ENCODE measurements around the gene CHEK2. TPM values are rescaled to one million over a fixed set of nuclear protein-coding genes. Genes with fewer than 3 reads are reported as not detected.
A peak's percentile ranks its signal among the peaks of the same experiment; 100 is the strongest.
"Not testable (repeated sequence)": the region's sequence is repeated elsewhere in the genome, so short reads cannot be mapped to it uniquely, and the experiment has no call there.

The CHEK2 gene
- polyA plus RNA-seq, 1 donor: 21.4 TPM

DNA sequence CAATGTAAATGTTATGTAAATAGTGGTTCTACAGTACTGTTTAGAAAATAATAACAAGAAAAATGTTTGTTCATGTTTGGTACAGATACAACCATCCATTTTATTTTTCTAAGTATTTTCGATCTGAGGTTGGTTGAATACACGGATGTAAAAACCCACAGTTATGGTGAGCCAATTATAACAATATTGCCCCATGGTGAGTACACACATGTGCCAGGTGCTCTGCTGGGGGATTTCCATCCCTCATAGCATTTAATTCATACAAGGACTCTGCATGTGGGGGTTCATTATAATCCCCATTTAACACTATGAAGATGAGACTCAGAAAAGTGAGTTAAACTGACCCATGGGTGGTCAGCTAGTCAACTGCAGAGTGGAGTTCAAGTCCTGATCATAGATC, 38.7 kb downstream of the CHEK2 start:
- Histone ChIP-seq H3K27ac (ENCODE audit: low read length) (no peak overlapping the region), H3K36me3 (ENCODE audit: control insufficient read depth, insufficient read depth, low read length) (peaks cover 17% of the 10 kb centered on the region), H3K9me3 (ENCODE audit: control insufficient read depth, low read depth, low read length) (no peaks in the 10 kb centered on the region), H3K27me3 (ENCODE audit: control insufficient read depth, insufficient read depth, low read length) (no peaks in the 10 kb centered on the region), H3K4me3 (ENCODE audit: low read length) (no peak overlapping the region), H3K4me1 (ENCODE audit: control insufficient read depth, insufficient read depth, low read length) (no peaks in the 10 kb centered on the region)
- no CpG with 5 or more reads among the region's 2 CpGs for WGBS (ENCODE audit: insufficient coverage, low lambda C conversion rate)
- no peak for DNase-seq

GRCh38 chr22:28693041-28693760, 48.4 kb downstream of the CHEK2 start:
- not testable (repeated sequence) for H3K36me3 ChIP-seq (ENCODE audit: control insufficient read depth, insufficient read depth, low read length); H3K27me3 ChIP-seq (ENCODE audit: control insufficient read depth, insufficient read depth, low read length); H3K9me3 ChIP-seq (ENCODE audit: control insufficient read depth, low read depth, low read length); DNase-seq; H3K4me1 ChIP-seq (ENCODE audit: control insufficient read depth, insufficient read depth, low read length); H3K4me3 ChIP-seq (ENCODE audit: low read length); H3K27ac ChIP-seq (ENCODE audit: low read length)
- WGBS (ENCODE audit: insufficient coverage, low lambda C conversion rate): no CpG with 5 or more reads among the region's 6 CpGs

DNA sequence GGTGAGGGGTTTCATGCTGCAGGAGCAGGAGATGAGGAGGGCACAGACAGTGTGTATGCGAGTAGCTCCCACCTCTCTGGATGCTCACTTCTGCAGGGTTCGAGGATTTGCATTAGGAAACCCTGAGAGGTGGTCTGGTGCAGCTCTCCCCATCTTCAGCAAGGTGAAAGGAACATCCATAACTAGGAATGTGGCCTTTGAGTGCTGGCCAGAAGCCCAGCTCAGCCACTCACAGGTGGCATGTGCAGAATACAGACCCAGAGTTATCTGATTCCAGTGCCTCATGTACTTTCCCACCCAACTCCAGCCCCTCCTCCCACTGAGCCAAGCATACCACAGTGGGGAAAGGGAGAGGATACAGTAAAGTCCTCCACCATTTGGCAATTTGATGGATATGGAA, 51.8 kb downstream of the CHEK2 start:
- H3K4me3 ChIP-seq (ENCODE audit: low read length); DNase-seq; H3K27me3 ChIP-seq (ENCODE audit: control insufficient read depth, insufficient read depth, low read length); H3K27ac ChIP-seq (ENCODE audit: low read length); H3K36me3 ChIP-seq (ENCODE audit: control insufficient read depth, insufficient read depth, low read length); H3K9me3 ChIP-seq (ENCODE audit: control insufficient read depth, low read depth, low read length); H3K4me1 ChIP-seq (ENCODE audit: control insufficient read depth, insufficient read depth, low read length): not testable (repeated sequence)
- no CpG with 5 or more reads among the region's 2 CpGs for WGBS (ENCODE audit: insufficient coverage, low lambda C conversion rate)

- H3K36me3 ChIP-seq (ENCODE audit: control insufficient read depth, insufficient read depth, low read length); H3K27ac ChIP-seq (ENCODE audit: low read length); DNase-seq; H3K9me3 ChIP-seq (ENCODE audit: control insufficient read depth, low read depth, low read length); H3K4me1 ChIP-seq (ENCODE audit: control insufficient read depth, insufficient read depth, low read length); H3K4me3 ChIP-seq (ENCODE audit: low read length); H3K27me3 ChIP-seq (ENCODE audit: control insufficient read depth, insufficient read depth, low read length): not testable (repeated sequence)
- no CpG with 5 or more reads among the region's 4 CpGs for WGBS (ENCODE audit: insufficient coverage, low lambda C conversion rate)
These were observed 58.7 kb downstream of the CHEK2 start for GRCh38 chr22:28682966-28683365.

DNA sequence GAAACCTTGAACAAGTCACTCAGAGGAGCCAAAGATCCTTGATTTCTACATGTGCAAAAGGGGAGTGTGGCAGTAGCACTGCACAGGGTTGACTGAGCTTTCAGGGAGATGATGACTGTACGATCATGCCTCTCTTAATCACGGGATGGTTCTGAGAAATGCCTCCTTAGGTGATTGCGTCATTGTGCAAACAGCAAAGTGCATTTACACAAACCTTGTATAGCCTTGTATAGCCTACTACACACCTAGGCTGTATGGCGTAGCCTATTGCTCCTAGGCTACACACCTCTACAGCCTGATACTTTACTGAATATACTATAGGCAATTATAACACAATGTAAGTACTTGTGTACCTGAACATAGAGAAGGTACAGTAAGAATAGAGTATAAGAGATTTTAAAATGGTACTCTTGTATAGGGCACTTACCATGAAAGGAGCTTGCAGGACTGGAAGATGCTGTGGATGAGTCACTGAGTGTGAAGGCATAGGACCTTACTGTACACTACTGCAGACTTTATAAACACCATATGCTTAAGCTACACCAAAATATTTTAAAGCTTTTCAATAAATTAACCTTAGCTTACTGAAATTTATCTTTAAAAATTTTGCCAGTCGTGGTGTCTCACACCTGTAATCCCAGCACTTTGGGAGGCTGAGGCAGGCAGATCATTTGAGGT, 60.7 kb downstream of the CHEK2 start:
- H3K36me3 ChIP-seq (ENCODE audit: control insufficient read depth, insufficient read depth, low read length); H3K9me3 ChIP-seq (ENCODE audit: control insufficient read depth, low read depth, low read length); H3K4me1 ChIP-seq (ENCODE audit: control insufficient read depth, insufficient read depth, low read length); H3K4me3 ChIP-seq (ENCODE audit: low read length); H3K27me3 ChIP-seq (ENCODE audit: control insufficient read depth, insufficient read depth, low read length): not testable (repeated sequence)
- WGBS (ENCODE audit: insufficient coverage, low lambda C conversion rate): no CpG with 5 or more reads among the region's 5 CpGs
- DNase-seq: peak; percentile 79 to 88
- H3K27ac ChIP-seq (ENCODE audit: low read length): peak overlapping the region; percentile 71

DNA sequence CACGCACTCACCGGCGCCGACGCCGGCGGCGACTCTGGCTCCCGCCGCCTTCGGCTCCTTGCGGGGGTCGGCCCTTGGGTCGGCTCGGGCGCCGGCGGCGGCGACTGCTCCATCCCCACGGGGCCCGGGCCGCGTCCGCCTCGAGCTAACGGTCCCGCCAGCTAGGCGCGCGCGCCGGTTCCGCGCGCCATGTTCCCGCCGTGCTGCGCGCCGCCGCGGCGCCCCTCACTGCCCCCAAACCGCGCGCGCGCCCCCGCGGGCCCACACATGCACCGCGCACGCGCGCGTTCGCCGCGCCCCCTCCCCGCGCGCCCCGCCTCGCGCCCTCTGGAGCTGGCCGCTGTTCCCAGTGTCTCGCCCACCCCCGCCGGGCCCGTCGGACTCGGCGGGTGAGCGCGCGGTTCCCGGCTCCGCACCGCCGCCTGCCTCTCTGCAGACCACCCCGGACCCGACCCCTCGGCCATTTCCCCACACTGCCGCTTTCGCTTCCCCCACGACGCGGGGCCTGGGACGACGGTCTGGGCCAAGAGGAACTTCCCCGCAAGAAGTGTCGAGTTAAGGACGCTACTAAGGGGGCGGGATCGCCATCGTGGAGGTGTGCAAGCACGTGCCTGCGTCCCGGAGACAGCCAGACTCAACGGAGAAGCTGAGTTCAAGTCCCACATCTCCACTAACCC, 61.9 kb downstream of the CHEK2 start, which contains the start of gene TTC28:
TTC28 (minus strand) TSS at position 230 of the 677 bp plus-strand sequence; CDS start at position 113, 117 bp downstream.
- not testable (repeated sequence) for H3K4me1 ChIP-seq (ENCODE audit: control insufficient read depth, insufficient read depth, low read length); H3K36me3 ChIP-seq (ENCODE audit: control insufficient read depth, insufficient read depth, low read length); H3K27me3 ChIP-seq (ENCODE audit: control insufficient read depth, insufficient read depth, low read length); H3K9me3 ChIP-seq (ENCODE audit: control insufficient read depth, low read depth, low read length)
- no CpG with 5 or more reads among the region's 101 CpGs for WGBS (ENCODE audit: insufficient coverage, low lambda C conversion rate)
- Histone ChIP-seq H3K27ac (ENCODE audit: low read length) (peak within 1 kb of the TSS; percentile 71), H3K4me3 (ENCODE audit: low read length) (peak within 1 kb of the TSS; percentile 77)
- DNase-seq: peak; percentile 72 to 83

DNA sequence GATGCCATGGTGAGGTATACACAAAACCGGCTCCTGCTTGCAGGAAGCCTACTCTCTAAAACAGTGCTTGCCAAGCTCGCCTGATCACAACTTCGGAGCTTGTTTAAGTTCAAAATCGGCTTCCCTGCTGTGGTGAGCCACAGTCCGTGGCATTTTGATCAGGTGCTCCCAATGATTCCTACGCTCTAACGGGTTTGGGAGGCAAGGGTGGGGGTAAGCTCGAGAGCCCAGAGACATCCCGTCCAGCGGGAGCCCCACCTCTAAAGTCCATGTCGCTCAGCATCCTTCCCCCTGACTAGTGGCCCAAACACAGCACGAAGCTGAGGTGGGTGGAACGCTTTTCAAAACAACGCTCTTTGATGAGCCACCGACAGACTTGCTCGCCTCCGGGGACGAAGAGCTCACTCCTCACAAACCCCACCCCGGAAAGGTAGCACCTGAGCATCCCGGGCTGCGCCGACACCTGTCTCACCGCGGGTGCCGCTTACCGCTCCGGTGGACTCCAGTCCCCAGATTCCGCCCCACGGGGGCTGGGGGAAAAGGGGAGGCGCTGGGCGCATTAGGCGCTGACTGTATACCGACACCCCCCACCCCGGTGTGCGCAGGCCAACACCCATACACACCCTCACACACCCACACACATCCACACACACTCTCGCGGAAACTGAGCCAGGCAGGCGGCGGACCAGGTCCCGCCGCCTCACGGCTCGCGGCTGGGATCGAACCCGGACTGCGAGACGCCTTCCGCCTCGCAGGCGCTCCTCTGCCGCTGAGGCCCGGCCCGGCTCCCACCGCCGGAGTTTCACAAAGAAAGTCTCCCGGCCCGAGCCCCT, 62.6 kb downstream of the CHEK2 start:
- not testable (repeated sequence) for H3K4me1 ChIP-seq (ENCODE audit: control insufficient read depth, insufficient read depth, low read length); H3K27ac ChIP-seq (ENCODE audit: low read length); H3K9me3 ChIP-seq (ENCODE audit: control insufficient read depth, low read depth, low read length); H3K36me3 ChIP-seq (ENCODE audit: control insufficient read depth, insufficient read depth, low read length); H3K27me3 ChIP-seq (ENCODE audit: control insufficient read depth, insufficient read depth, low read length)
- peak; percentile 24 to 34 for DNase-seq
- peak overlapping the region; percentile 77 for H3K4me3 ChIP-seq (ENCODE audit: low read length)
- no CpG with 5 or more reads among the region's 58 CpGs for WGBS (ENCODE audit: insufficient coverage, low lambda C conversion rate)

GRCh38 chr22:28678170-28678569, 63.5 kb downstream of the CHEK2 start:
- DNase-seq; H3K36me3 ChIP-seq (ENCODE audit: control insufficient read depth, insufficient read depth, low read length); H3K4me3 ChIP-seq (ENCODE audit: low read length); H3K27ac ChIP-seq (ENCODE audit: low read length); H3K27me3 ChIP-seq (ENCODE audit: control insufficient read depth, insufficient read depth, low read length); H3K4me1 ChIP-seq (ENCODE audit: control insufficient read depth, insufficient read depth, low read length); H3K9me3 ChIP-seq (ENCODE audit: control insufficient read depth, low read depth, low read length): not testable (repeated sequence)
- no CpG with 5 or more reads among the region's 7 CpGs for WGBS (ENCODE audit: insufficient coverage, low lambda C conversion rate)

DNA sequence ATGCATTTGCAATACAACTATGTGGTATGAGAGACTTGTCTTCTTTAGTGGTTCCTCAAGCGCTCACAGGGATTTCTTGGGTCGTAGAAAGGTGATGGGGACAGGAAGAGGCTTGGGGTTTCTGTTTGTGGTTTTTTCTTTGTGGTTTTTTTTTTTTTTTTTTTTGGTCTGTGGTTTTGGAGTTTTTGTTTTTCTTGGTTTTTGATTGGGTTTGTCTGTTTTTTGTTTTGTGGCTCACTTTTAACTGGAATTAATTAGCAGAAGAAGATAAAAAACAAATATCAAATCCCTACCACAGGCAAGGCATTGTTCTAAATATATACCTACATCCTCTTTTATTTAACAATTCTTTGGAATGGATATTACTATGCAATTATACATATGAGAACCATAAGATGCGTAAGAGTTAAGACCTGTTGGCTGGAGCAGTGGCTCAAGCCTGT, 67.5 kb downstream of the CHEK2 start:
- DNase-seq: no peak
- no peaks in the 10 kb centered on the region for H3K4me1 ChIP-seq (ENCODE audit: control insufficient read depth, insufficient read depth, low read length)
- peaks cover 2% of the 10 kb centered on the region for H3K27me3 ChIP-seq (ENCODE audit: control insufficient read depth, insufficient read depth, low read length)
- peaks cover 2% of the 10 kb centered on the region for H3K9me3 ChIP-seq (ENCODE audit: control insufficient read depth, low read depth, low read length)
- H3K36me3 ChIP-seq (ENCODE audit: control insufficient read depth, insufficient read depth, low read length): no peaks in the 10 kb centered on the region
- no peak overlapping the region for H3K4me3 ChIP-seq (ENCODE audit: low read length)
- no peak overlapping the region for H3K27ac ChIP-seq (ENCODE audit: low read length)
- WGBS (ENCODE audit: insufficient coverage, low lambda C conversion rate): no CpG with 5 or more reads among the region's 3 CpGs

- 100% methylated on average over 1 of the region's 3 CpGs for WGBS (ENCODE audit: insufficient coverage, low lambda C conversion rate)
- Histone ChIP-seq H3K9me3 (ENCODE audit: control insufficient read depth, low read depth, low read length) (peaks cover 2% of the 10 kb centered on the region), H3K4me1 (ENCODE audit: control insufficient read depth, insufficient read depth, low read length) (no peaks in the 10 kb centered on the region), H3K27me3 (ENCODE audit: control insufficient read depth, insufficient read depth, low read length) (no peaks in the 10 kb centered on the region), H3K36me3 (ENCODE audit: control insufficient read depth, insufficient read depth, low read length) (no peaks in the 10 kb centered on the region), H3K27ac (ENCODE audit: low read length) (no peak overlapping the region), H3K4me3 (ENCODE audit: low read length) (no peak overlapping the region)
- DNase-seq: no peak
These were observed 70.9 kb downstream of the CHEK2 start for GRCh38 chr22:28670756-28671155.

Data from large intestine (tissue), 3 donors.